ENCODE measurements around the gene HADHA.
A peak's percentile ranks its signal among the peaks of the same experiment; 100 is the strongest.
"Not testable (repeated sequence)": the region's sequence is repeated elsewhere in the genome, so short reads cannot be mapped to it uniquely, and the experiment has no call there.

HADHA gene

GRCh38 chr2:26172871-26173775 lies 71.3 kb downstream of the HADHA start, which contains the start of gene GAREM2:
Gene GAREM2, plus strand, starts transcription at chr2:26173088. Its CDS starts 133 bp downstream, at chr2:26173221.
- H3K4me3 ChIP-seq (ENCODE audit: insufficient read length, low read depth), result peak within 1 kb of the TSS; percentile 64
- peaks cover 15% of the 10 kb centered on the region for H3K4me1 ChIP-seq (ENCODE audit: insufficient read depth, insufficient read length)
- no peak for DNase-seq (ENCODE audit: low read depth, low spot score)
- no peak for TF ChIP-seq ZNF274 (IDR thresholded peaks at IDR 0.05; ENCODE audit: low read depth, low read length)
- no peak for TF ChIP-seq YY1 (IDR thresholded peaks at IDR 0.05; ENCODE audit: insufficient read depth, insufficient read length)
- TF ChIP-seq SUZ12 (IDR thresholded peaks at IDR 0.05; ENCODE audit: extremely low read depth, insufficient read depth, insufficient read length), result no peak
- peak within 1 kb of the TSS; percentile 79 for H3K9ac ChIP-seq (ENCODE audit: insufficient read length, low read depth)
- H3K36me3 ChIP-seq (ENCODE audit: insufficient read depth, insufficient read length, low read length), result no peaks in the 10 kb centered on the region
- peaks cover 11% of the 10 kb centered on the region for H3K27me3 ChIP-seq (ENCODE audit: insufficient read depth, insufficient read length)
- no peaks in the 10 kb centered on the region for H3K9me3 ChIP-seq (ENCODE audit: insufficient read depth, low read length)

- Histone ChIP-seq H3K4me1 (ENCODE audit: insufficient read depth, insufficient read length) (peaks cover 15% of the 10 kb centered on the region), H3K4me3 (ENCODE audit: insufficient read length, low read depth) (peak overlapping the region; percentile 12), H3K9ac (ENCODE audit: insufficient read length, low read depth) (peak overlapping the region; percentile 50), H3K27me3 (ENCODE audit: insufficient read depth, insufficient read length) (peaks cover 11% of the 10 kb centered on the region), H3K36me3 (ENCODE audit: insufficient read depth, insufficient read length, low read length) (no peaks in the 10 kb centered on the region), H3K9me3 (ENCODE audit: insufficient read depth, low read length) (no peaks in the 10 kb centered on the region)
- TF ChIP-seq SUZ12 (IDR thresholded peaks at IDR 0.05; ENCODE audit: extremely low read depth, insufficient read depth, insufficient read length) (no peak), YY1 (IDR thresholded peaks at IDR 0.05; ENCODE audit: insufficient read depth, insufficient read length) (no peak), ZNF274 (IDR thresholded peaks at IDR 0.05; ENCODE audit: low read depth, low read length) (no peak)
- DNase-seq (ENCODE audit: low read depth, low spot score), result no peak
Measured at GRCh38 chr2:26172189-26172870, 72.1 kb downstream of the HADHA start.

DNA sequence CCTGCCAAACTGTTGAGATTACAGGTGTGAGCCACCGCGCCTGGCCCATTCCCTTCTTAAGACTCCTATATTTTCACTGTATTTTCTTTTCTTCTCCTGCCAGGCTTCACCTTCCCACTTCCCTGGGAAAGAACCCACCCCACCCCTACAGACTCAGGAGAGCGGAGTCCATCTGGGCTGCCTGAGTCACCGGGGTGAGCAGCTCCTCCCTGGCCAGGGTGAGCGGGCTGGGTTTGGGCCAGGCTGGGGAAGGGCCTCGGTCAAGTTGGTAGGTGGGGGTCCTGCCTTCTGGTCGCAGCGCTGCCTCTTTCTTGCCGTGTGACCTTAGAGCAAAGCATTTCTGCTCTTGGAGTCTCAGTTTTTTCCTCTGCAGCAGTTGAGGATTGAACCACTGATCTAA lies 73.6 kb downstream of the HADHA start:
- Histone ChIP-seq H3K36me3 (ENCODE audit: insufficient read depth, insufficient read length, low read length) (no peaks in the 10 kb centered on the region), H3K9ac (ENCODE audit: insufficient read length, low read depth) (no peak overlapping the region), H3K4me3 (ENCODE audit: insufficient read length, low read depth) (no peak overlapping the region), H3K4me1 (ENCODE audit: insufficient read depth, insufficient read length) (peaks cover 11% of the 10 kb centered on the region), H3K27me3 (ENCODE audit: insufficient read depth, insufficient read length) (peaks cover 11% of the 10 kb centered on the region), H3K9me3 (ENCODE audit: insufficient read depth, low read length) (no peaks in the 10 kb centered on the region)
- DNase-seq (ENCODE audit: low read depth, low spot score), result no peak
- TF ChIP-seq SUZ12 (IDR thresholded peaks at IDR 0.05; ENCODE audit: extremely low read depth, insufficient read depth, insufficient read length), result no peak

DNA sequence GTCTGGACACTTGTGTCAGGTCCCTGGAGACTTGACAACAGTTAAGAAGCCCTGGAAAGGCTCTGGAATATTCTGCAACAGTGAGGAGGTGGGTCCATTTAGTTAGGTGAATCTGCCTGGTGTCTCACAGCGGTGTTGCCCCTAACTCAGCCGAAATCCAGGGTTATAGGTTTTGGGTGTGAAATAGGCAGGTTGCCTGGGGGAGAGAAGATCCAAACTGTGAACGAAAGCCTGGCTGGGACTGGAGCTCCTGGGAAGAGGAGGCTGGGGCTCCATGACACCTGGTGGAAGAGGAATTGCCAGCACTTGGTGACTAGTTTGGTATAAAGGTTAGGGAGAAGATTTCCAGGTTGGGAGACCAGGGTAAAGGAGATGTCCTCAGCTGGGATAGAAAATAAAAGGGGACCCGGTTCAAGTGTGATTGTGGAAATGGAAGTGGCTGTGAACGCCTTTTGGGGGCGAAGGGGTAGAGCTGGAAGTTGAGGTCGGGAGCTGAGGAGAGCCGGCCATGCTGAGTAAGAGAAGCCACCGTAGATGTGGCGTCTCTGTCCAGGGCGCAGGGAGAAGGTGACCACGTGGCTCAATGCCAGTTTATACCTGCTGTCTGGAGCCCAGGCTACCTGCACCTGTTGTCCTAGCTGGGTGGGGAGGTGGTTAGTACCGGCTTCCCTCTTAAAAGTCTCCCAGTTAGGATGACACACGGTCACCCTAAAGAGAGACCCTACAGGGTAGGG lies 74.6 kb downstream of the HADHA start:
- H3K27me3 ChIP-seq (ENCODE audit: insufficient read depth, insufficient read length), result peaks cover 11% of the 10 kb centered on the region
- DNase-seq (ENCODE audit: low read depth, low spot score), result no peak
- H3K4me3 ChIP-seq (ENCODE audit: insufficient read length, low read depth), result no peak overlapping the region
- H3K9ac ChIP-seq (ENCODE audit: insufficient read length, low read depth), result no peak overlapping the region
- no peak for TF ChIP-seq YY1 (IDR thresholded peaks at IDR 0.05; ENCODE audit: insufficient read depth, insufficient read length)
- no peak for TF ChIP-seq SUZ12 (IDR thresholded peaks at IDR 0.05; ENCODE audit: extremely low read depth, insufficient read depth, insufficient read length)
- no peak for TF ChIP-seq ZNF274 (IDR thresholded peaks at IDR 0.05; ENCODE audit: low read depth, low read length)
- H3K9me3 ChIP-seq (ENCODE audit: insufficient read depth, low read length), result no peaks in the 10 kb centered on the region
- no peaks in the 10 kb centered on the region for H3K36me3 ChIP-seq (ENCODE audit: insufficient read depth, insufficient read length, low read length)
- peaks cover 7% of the 10 kb centered on the region for H3K4me1 ChIP-seq (ENCODE audit: insufficient read depth, insufficient read length)

DNA sequence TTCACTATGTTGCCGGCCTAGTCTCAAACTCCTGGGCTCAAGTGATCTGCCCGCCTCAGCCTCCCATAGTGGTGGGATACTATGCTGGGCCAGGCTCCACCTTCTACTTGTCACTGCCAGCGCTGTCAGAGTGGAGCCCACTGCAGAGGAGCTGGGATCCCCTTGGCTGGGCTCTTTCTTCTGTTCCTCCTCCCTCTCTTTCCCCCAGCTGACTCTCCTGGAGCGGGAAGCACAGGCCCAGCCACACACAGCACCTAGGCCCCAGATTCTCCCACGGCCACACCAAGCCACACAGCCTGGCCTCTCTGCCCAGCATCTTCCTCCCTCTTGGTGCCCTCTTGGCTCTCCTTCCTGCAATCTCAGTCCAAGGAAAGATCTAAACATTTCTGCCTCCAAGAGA lies 75.2 kb downstream of the HADHA start:
- TF ChIP-seq YY1 (IDR thresholded peaks at IDR 0.05; ENCODE audit: insufficient read depth, insufficient read length), result no peak
- no peak for DNase-seq (ENCODE audit: low read depth, low spot score)
- Histone ChIP-seq H3K27me3 (ENCODE audit: insufficient read depth, insufficient read length) (peaks cover 9% of the 10 kb centered on the region), H3K36me3 (ENCODE audit: insufficient read depth, insufficient read length, low read length) (no peaks in the 10 kb centered on the region), H3K9me3 (ENCODE audit: insufficient read depth, low read length) (no peaks in the 10 kb centered on the region), H3K4me1 (ENCODE audit: insufficient read depth, insufficient read length) (peaks cover 1% of the 10 kb centered on the region), H3K4me3 (ENCODE audit: insufficient read length, low read depth) (no peak overlapping the region), H3K9ac (ENCODE audit: insufficient read length, low read depth) (no peak overlapping the region)

GRCh38 chr2:26168785-26169184 lies 75.6 kb downstream of the HADHA start:
- peaks cover 4% of the 10 kb centered on the region for H3K27me3 ChIP-seq (ENCODE audit: insufficient read depth, insufficient read length)
- H3K9me3 ChIP-seq (ENCODE audit: insufficient read depth, low read length), result no peaks in the 10 kb centered on the region
- H3K4me3 ChIP-seq (ENCODE audit: insufficient read length, low read depth), result no peak overlapping the region
- H3K9ac ChIP-seq (ENCODE audit: insufficient read length, low read depth), result no peak overlapping the region
- no peaks in the 10 kb centered on the region for H3K36me3 ChIP-seq (ENCODE audit: insufficient read depth, insufficient read length, low read length)
- no peaks in the 10 kb centered on the region for H3K4me1 ChIP-seq (ENCODE audit: insufficient read depth, insufficient read length)
- DNase-seq (ENCODE audit: low read depth, low spot score), result no peak
- TF ChIP-seq YY1 (IDR thresholded peaks at IDR 0.05; ENCODE audit: insufficient read depth, insufficient read length) (no peak), ZNF274 (IDR thresholded peaks at IDR 0.05; ENCODE audit: low read depth, low read length) (no peak), SUZ12 (IDR thresholded peaks at IDR 0.05; ENCODE audit: extremely low read depth, insufficient read depth, insufficient read length) (no peak)

DNA sequence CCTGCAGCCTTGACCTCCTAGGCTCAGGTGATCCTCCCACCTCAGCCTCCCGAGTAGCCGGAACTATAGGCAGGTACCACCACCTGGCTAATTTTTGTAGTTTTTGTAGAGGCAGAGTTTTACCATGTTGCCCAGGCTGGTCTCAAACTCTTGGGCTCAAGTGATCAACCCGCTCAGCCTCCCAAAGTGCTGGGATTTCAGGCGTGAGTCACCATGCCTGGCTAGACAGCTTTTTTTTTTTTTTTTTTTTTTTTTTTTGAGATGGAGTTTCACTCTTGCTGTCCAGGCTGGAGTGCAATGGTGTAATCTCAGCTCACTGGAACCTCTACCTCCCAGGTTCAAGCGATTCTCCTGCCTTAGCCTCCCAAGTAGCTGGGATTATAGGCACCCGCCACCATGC lies 77.9 kb downstream of the HADHA start:
- not testable (repeated sequence) for H3K9me3 ChIP-seq (ENCODE audit: insufficient read depth, low read length); H3K27me3 ChIP-seq (ENCODE audit: insufficient read depth, insufficient read length); H3K4me1 ChIP-seq (ENCODE audit: insufficient read depth, insufficient read length); DNase-seq (ENCODE audit: low read depth, low spot score); H3K9ac ChIP-seq (ENCODE audit: insufficient read length, low read depth); H3K4me3 ChIP-seq (ENCODE audit: insufficient read length, low read depth); H3K36me3 ChIP-seq (ENCODE audit: insufficient read depth, insufficient read length, low read length)
